Liver (tissue), 9 donors: Measurements from ENCODE around the gene TMEM200C. TPM values are rescaled to one million over a fixed set of nuclear protein-coding genes. Genes with fewer than 3 reads are reported as not detected.

ENCODE experiments used
- DNase-seq: peaks from one replicate; pipeline ENCODE4 v3.0.0-alpha.2; 2017; ENCODE audit warnings: low spot score
- H3K27ac ChIP-seq, 2 donors: one replicate each; pipeline ENCODE4 v1.7.0; 2013; ENCODE audit warnings: inconsistent platforms in 2 of 2, low read length in 2 of 2, control low read depth in 1 of 2, low read depth in 1 of 2, mild to moderate bottlenecking in 1 of 2
- H3K27me3 ChIP-seq, 4 donors: one replicate each; pipeline versions ENCODE4 v1.6.1 to v1.7.0; 2013; ENCODE audit warnings: low read length in 3 of 4, inconsistent platforms in 1 of 4, mild to moderate bottlenecking in 1 of 4, moderate library complexity in 1 of 4; ENCODE audit not compliant: control insufficient read depth in 4 of 4, insufficient read depth in 4 of 4
- H3K36me3 ChIP-seq, 4 donors: one replicate each; pipeline versions ENCODE4 v1.6.1 to v1.7.0; 2013; ENCODE audit warnings: low read length in 3 of 4, mild to moderate bottlenecking in 3 of 4, low read depth in 1 of 4, moderate library complexity in 1 of 4; ENCODE audit not compliant: control insufficient read depth in 4 of 4, insufficient read depth in 3 of 4
- H3K4me1 ChIP-seq, 4 donors: one replicate each; pipeline versions ENCODE4 v1.6.1 to v1.7.0; 2013; ENCODE audit warnings: low read length in 3 of 4, mild to moderate bottlenecking in 3 of 4, moderate library complexity in 1 of 4; ENCODE audit not compliant: control insufficient read depth in 4 of 4, insufficient read depth in 4 of 4
- H3K4me3 ChIP-seq, 3 donors: one replicate each; pipeline versions ENCODE4 v1.6.1 to v1.7.0; 2013; ENCODE audit warnings: low read length in 3 of 3, control low read depth in 1 of 3, low read depth in 1 of 3, mild to moderate bottlenecking in 1 of 3
- H3K9ac ChIP-seq, 2 donors: one replicate each; pipeline ENCODE4 v1.7.0; 2013; ENCODE audit warnings: low read length in 2 of 2, mild to moderate bottlenecking in 2 of 2, moderate library complexity in 2 of 2, control low read depth in 1 of 2, low read depth in 1 of 2
- H3K9me3 ChIP-seq, 4 donors: one replicate each; pipeline versions ENCODE4 v1.6.1 to v1.7.0; 2013; ENCODE audit warnings: low read length in 3 of 4; ENCODE audit not compliant: control insufficient read depth in 4 of 4
- EGR1 ChIP-seq, 2 donors: IDR thresholded peaks; 2 replicates each; pipeline ENCODE4 v1.6.1; 2016 to 2018; ENCODE audit warnings: antibody characterized with exemption in 2 of 2, low read depth in 2 of 2
- FOXA1 ChIP-seq: IDR thresholded peaks from 2 replicates; pipeline ENCODE4 v1.6.1; 2016; ENCODE audit warnings: antibody characterized with exemption
- FOXA2 ChIP-seq: IDR thresholded peaks from 2 replicates; pipeline ENCODE4 v1.6.1; 2016; ENCODE audit warnings: antibody characterized with exemption
- GABPA ChIP-seq, 2 donors: IDR thresholded peaks in 1 of 2; conservative IDR thresholded peaks in 1 of 2; 2 replicates each; pipeline ENCODE4 v1.6.1; 2016; ENCODE audit warnings: antibody characterized with exemption in 2 of 2, mild to moderate bottlenecking in 1 of 2, moderate library complexity in 1 of 2
- HNF4A ChIP-seq, 2 donors: conservative IDR thresholded peaks; 2 replicates each; pipeline ENCODE4 v1.6.1; 2016; ENCODE audit warnings: antibody characterized with exemption in 2 of 2, mild to moderate bottlenecking in 2 of 2
- HNF4G ChIP-seq: IDR thresholded peaks from 2 replicates; pipeline ENCODE4 v1.6.1; 2016; ENCODE audit warnings: antibody characterized with exemption
- JUND ChIP-seq, 2 donors: IDR thresholded peaks; 2 replicates each; pipeline ENCODE4 v1.6.1; 2016; ENCODE audit warnings: antibody characterized with exemption in 2 of 2
- NR2F2 ChIP-seq: IDR thresholded peaks from 2 replicates; pipeline ENCODE4 v1.6.1; 2016; ENCODE audit warnings: antibody characterized with exemption
- RAD21 ChIP-seq, 2 donors: IDR thresholded peaks; 2 replicates each; pipeline ENCODE4 v1.6.1; 2016; ENCODE audit warnings: antibody characterized with exemption in 2 of 2, mild to moderate bottlenecking in 2 of 2
- RXRA ChIP-seq, 2 donors: IDR thresholded peaks; 2 replicates each; pipeline ENCODE4 v1.6.1; 2017 to 2018; ENCODE audit warnings: antibody characterized with exemption in 2 of 2, mild to moderate bottlenecking in 1 of 2
- SP1 ChIP-seq: IDR thresholded peaks from 2 replicates; pipeline ENCODE4 v1.6.1; 2018; ENCODE audit warnings: antibody characterized with exemption, mild to moderate bottlenecking
- TAF1 ChIP-seq: conservative IDR thresholded peaks from 2 replicates; pipeline ENCODE4 v1.6.1; 2016; ENCODE audit warnings: antibody characterized with exemption, mild to moderate bottlenecking
- YY1 ChIP-seq: IDR thresholded peaks from 2 replicates; pipeline ENCODE4 v1.6.1; 2016; ENCODE audit warnings: antibody characterized with exemption, mild to moderate bottlenecking
- ZBTB33 ChIP-seq: IDR thresholded peaks from 2 replicates; pipeline ENCODE4 v1.6.1; 2016; ENCODE audit warnings: antibody characterized with exemption
- WGBS: extraction: QIAGEN DNeasy Blood & Tissue Kit; methylation state at CpG from one replicate; pipeline ENCODE4 v1.1.7; 2013; 5-methylcytosine and 5-hydroxymethylcytosine counted together
- polyA plus RNA-seq, 2 donors: library from polyadenylated mRNA; stranded (reverse) in 1 of 2; unstranded in 1 of 2; fragments of 200-250 nt in 1 of 2; fragments of >200 nt in 1 of 2; fragmentation: Nextera tagmentation in 1 of 2; extraction: Ambion mirVana in 1 of 2; gene quantifications; one replicate each; pipeline versions ENCODE4 v1.2.1 to v1.2.3, GENCODE V29; 2013 to 2015
- total RNA-seq, 2 donors: library from RNA; depleted of rRNA; stranded (reverse); fragments of >200 nt; gene quantifications; one replicate each; pipeline ENCODE4 v1.2.3, GENCODE V29; 2014
- TF ChIP-seq, protein P1 (sequence below): fragments of 150-350 bp; IDR thresholded peaks from 2 replicates; pipeline ENCODE4 v1.5.1; 2017; ENCODE audit warnings: improper control_type of control experiment, low read depth, low read length; ENCODE audit not compliant: missing input control
- TF ChIP-seq, protein P2 (sequence below): IDR thresholded peaks from 2 replicates; pipeline ENCODE4 v1.6.1; 2016; ENCODE audit warnings: antibody characterized with exemption
- TF ChIP-seq, protein P3 (sequence below): IDR thresholded peaks from 2 replicates; pipeline ENCODE4 v1.6.1; 2016; ENCODE audit warnings: antibody characterized with exemption, mild to moderate bottlenecking
- TF ChIP-seq, protein P4 (sequence below): IDR thresholded peaks from 2 replicates; pipeline ENCODE4 v1.6.1; 2016; ENCODE audit warnings: antibody characterized with exemption
- donor health status: healthy.
- donor health status: healthy.
- donor health status: healthy.
- donor health status: healthy.
- donor health status: healthy.

TMEM200C gene
- total and polyA plus RNA-seq, 4 donors: 0.08 to 0.58 (median 0.24) TPM

GRCh38 chr18:5891854-5892215 lies 3.5 kb downstream of the TMEM200C start:
- Histone ChIP-seq H3K27ac (no peak overlapping the region), H3K36me3 (no peaks in the 10 kb centered on the region), H3K9ac (no peak overlapping the region), H3K4me1 (peaks cover 8 to 33% (median 20%) of the 10 kb centered on the region in 4 donors), H3K4me3 (no peak overlapping the region), H3K9me3 (no peaks in the 10 kb centered on the region), H3K27me3 (peaks cover 0 to 23% (median 8%) of the 10 kb centered on the region in 4 donors)
- no peak for DNase-seq
- TF ChIP-seq FOXA2 (no peak), YY1 (no peak), HNF4G (no peak), NR2F2 (no peak), FOXA1 (no peak), RAD21 (IDR thresholded peaks at IDR 0.05) (no peak), RXRA (IDR thresholded peaks at IDR 0.05) (no peak)
- TF ChIP-seq, protein P1, sequence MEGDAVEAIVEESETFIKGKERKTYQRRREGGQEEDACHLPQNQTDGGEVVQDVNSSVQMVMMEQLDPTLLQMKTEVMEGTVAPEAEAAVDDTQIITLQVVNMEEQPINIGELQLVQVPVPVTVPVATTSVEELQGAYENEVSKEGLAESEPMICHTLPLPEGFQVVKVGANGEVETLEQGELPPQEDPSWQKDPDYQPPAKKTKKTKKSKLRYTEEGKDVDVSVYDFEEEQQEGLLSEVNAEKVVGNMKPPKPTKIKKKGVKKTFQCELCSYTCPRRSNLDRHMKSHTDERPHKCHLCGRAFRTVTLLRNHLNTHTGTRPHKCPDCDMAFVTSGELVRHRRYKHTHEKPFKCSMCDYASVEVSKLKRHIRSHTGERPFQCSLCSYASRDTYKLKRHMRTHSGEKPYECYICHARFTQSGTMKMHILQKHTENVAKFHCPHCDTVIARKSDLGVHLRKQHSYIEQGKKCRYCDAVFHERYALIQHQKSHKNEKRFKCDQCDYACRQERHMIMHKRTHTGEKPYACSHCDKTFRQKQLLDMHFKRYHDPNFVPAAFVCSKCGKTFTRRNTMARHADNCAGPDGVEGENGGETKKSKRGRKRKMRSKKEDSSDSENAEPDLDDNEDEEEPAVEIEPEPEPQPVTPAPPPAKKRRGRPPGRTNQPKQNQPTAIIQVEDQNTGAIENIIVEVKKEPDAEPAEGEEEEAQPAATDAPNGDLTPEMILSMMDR: no peak
- 71% methylated on average over 15 of the region's 15 CpGs for WGBS

GRCh38 chr18:5891184-5891853 lies 4.0 kb downstream of the TMEM200C start:
- H3K4me3 ChIP-seq: peak overlapping the region in 1 of 3 donors; percentile 63
- H3K27me3 ChIP-seq: peaks cover 0 to 23% (median 8%) of the 10 kb centered on the region in 4 donors
- no peak overlapping the region for H3K27ac ChIP-seq
- WGBS: 28% methylated on average over 70 of the region's 70 CpGs
- no peaks in the 10 kb centered on the region for H3K36me3 ChIP-seq
- TF ChIP-seq NR2F2 (no peak), SP1 (no peak), GABPA (IDR thresholded peaks at IDR 0.05 in 1 of 2, conservative IDR thresholded peaks at IDR 0.05 in 1 of 2) (no peak), RAD21 (IDR thresholded peaks at IDR 0.05) (no peak), RXRA (IDR thresholded peaks at IDR 0.05) (no peak), EGR1 (IDR thresholded peaks at IDR 0.05; ENCODE audit: low read depth in 2 of 2) (no peak), FOXA1 (no peak), HNF4A (conservative IDR thresholded peaks at IDR 0.05) (no peak), ZBTB33 (no peak), TAF1 (no peak), HNF4G (no peak), YY1 (no peak), JUND (IDR thresholded peaks at IDR 0.05) (no peak)
- TF ChIP-seq, protein P2, sequence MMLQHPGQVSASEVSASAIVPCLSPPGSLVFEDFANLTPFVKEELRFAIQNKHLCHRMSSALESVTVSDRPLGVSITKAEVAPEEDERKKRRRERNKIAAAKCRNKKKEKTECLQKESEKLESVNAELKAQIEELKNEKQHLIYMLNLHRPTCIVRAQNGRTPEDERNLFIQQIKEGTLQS: no peak
- TF ChIP-seq, protein P3, sequence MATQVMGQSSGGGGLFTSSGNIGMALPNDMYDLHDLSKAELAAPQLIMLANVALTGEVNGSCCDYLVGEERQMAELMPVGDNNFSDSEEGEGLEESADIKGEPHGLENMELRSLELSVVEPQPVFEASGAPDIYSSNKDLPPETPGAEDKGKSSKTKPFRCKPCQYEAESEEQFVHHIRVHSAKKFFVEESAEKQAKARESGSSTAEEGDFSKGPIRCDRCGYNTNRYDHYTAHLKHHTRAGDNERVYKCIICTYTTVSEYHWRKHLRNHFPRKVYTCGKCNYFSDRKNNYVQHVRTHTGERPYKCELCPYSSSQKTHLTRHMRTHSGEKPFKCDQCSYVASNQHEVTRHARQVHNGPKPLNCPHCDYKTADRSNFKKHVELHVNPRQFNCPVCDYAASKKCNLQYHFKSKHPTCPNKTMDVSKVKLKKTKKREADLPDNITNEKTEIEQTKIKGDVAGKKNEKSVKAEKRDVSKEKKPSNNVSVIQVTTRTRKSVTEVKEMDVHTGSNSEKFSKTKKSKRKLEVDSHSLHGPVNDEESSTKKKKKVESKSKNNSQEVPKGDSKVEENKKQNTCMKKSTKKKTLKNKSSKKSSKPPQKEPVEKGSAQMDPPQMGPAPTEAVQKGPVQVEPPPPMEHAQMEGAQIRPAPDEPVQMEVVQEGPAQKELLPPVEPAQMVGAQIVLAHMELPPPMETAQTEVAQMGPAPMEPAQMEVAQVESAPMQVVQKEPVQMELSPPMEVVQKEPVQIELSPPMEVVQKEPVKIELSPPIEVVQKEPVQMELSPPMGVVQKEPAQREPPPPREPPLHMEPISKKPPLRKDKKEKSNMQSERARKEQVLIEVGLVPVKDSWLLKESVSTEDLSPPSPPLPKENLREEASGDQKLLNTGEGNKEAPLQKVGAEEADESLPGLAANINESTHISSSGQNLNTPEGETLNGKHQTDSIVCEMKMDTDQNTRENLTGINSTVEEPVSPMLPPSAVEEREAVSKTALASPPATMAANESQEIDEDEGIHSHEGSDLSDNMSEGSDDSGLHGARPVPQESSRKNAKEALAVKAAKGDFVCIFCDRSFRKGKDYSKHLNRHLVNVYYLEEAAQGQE: no peak
- TF ChIP-seq, protein P4, sequence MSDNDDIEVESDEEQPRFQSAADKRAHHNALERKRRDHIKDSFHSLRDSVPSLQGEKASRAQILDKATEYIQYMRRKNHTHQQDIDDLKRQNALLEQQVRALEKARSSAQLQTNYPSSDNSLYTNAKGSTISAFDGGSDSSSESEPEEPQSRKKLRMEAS: no peak
- no peak for DNase-seq
- peaks cover 8 to 33% (median 20%) of the 10 kb centered on the region in 4 donors for H3K4me1 ChIP-seq
- H3K9me3 ChIP-seq: no peaks in the 10 kb centered on the region
- H3K9ac ChIP-seq: no peak overlapping the region
